M059J (cell line): ENCODE measurements around the gene LIMS4. TPM values are rescaled to one million over a fixed set of nuclear protein-coding genes. Genes with fewer than 3 reads are reported as not detected.
"Not testable (repeated sequence)": the region's sequence is repeated elsewhere in the genome, so short reads cannot be mapped to it uniquely, and the experiment has no call there.

ENCODE experiments used
- DNase-seq: peaks from one replicate; pipeline ENCODE4 v3.0.0-alpha.2; 2012; ENCODE audit warnings: low read depth
- total RNA-seq: library from RNA; depleted of rRNA; stranded (reverse); fragments of >200 nt; shearing (Covaris generic); gene quantifications from 2 replicates; pipeline ENCODE4 v1.2.3, GENCODE V29; 2014

Gene LIMS4
- total RNA-seq, 1 experiment from 2014 or later, result 0.76 TPM

- DNase-seq, result not testable (repeated sequence)
Observed at GRCh38 chr2:110450951-110451350, 21.7 kb downstream of the LIMS4 start.

GRCh38 chr2:110449127-110449947 lies 23.3 kb downstream of the LIMS4 start:
- not testable (repeated sequence) for DNase-seq

- DNase-seq, result not testable (repeated sequence)
Observed at GRCh38 chr2:110446644-110447043, 26.0 kb downstream of the LIMS4 start.

- DNase-seq, result not testable (repeated sequence)
Observed at GRCh38 chr2:110443305-110444005, 29.2 kb downstream of the LIMS4 start.

GRCh38 chr2:110441905-110442304 lies 30.7 kb downstream of the LIMS4 start:
- not testable (repeated sequence) for DNase-seq

GRCh38 chr2:110434565-110434964 lies 38.1 kb downstream of the LIMS4 start:
- not testable (repeated sequence) for DNase-seq

- not testable (repeated sequence) for DNase-seq
Observed at GRCh38 chr2:110425725-110426124, 46.9 kb downstream of the LIMS4 start.

- not testable (repeated sequence) for DNase-seq
Observed at GRCh38 chr2:110424421-110424820, 48.2 kb downstream of the LIMS4 start.

GRCh38 chr2:110423574-110423962 lies 49.0 kb downstream of the LIMS4 start:
- not testable (repeated sequence) for DNase-seq

GRCh38 chr2:110422852-110423573 lies 49.6 kb downstream of the LIMS4 start:
- DNase-seq, result not testable (repeated sequence)

- DNase-seq, result not testable (repeated sequence)
Observed at GRCh38 chr2:110420641-110421354, 51.8 kb downstream of the LIMS4 start.

- not testable (repeated sequence) for DNase-seq
Observed at GRCh38 chr2:110407142-110407541, 65.5 kb downstream of the LIMS4 start.

- DNase-seq, result not testable (repeated sequence)
Observed at GRCh38 chr2:110404988-110405387, 67.6 kb downstream of the LIMS4 start.

- DNase-seq, result not testable (repeated sequence)
Observed at GRCh38 chr2:110404246-110404645, 68.4 kb downstream of the LIMS4 start.

GRCh38 chr2:110401001-110401618 lies 71.5 kb downstream of the LIMS4 start:
- DNase-seq, result not testable (repeated sequence)

GRCh38 chr2:110399378-110399777 lies 73.2 kb downstream of the LIMS4 start:
- not testable (repeated sequence) for DNase-seq

GRCh38 chr2:110395990-110396389 lies 76.6 kb downstream of the LIMS4 start:
- not testable (repeated sequence) for DNase-seq
